GM03348 (cell line): Measurements from ENCODE around the gene SQSTM1.
"Not testable (repeated sequence)": the region's sequence is repeated elsewhere in the genome, so short reads cannot be mapped to it uniquely, and the experiment has no call there.

Source experiments
- DNase-seq: peaks from one replicate; pipeline ENCODE4 v3.0.0; 2012; ENCODE audit warnings: low spot score

Gene SQSTM1

DNA sequence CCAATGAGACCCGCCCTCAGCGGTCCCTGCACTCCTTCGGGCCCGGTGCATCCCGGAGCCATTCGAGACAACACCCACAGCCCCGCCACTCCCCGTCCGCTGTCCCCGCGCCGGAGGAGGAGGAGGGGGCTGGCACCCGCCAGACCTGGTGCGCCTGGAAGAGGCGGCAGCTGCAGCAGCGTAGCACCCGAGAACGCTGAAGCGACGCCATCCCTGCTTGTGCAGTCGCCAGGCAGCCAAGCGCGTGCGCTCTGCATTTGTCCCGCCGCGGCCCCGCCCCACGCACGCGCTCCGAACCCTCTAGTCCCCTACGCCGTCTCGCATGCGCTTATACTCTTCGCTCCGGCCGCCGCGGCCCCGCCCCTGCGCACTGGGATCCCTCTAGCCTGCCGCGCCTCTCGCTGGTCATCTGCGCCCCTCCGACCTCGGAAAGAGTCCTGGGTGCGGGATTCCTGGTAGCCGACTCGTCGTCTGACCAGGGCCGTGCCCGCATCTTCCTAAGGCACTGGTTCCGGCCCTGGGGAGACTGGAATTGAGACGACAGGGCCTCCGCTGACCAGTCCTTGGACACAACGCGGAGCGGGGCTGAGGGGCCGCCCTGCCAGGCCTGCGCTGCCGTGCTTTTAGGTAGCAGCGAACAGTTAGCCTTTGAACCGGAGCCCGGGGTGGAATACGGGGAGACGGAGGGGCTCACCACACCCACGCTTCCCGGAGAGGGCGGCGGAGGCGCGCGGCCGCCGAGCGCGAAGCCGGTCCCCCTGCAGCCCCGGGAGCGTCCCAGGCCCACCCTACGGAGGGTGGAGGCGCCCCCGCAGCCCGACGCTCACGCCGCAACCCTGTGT lies 38.1 kb downstream of the SQSTM1 start, which contains the start of gene MRNIP:
TSS of gene MRNIP (minus strand) at position 232 of the 842 bp plus-strand sequence. CDS start at position 211, 21 bp downstream.
- peak; percentile 100 for DNase-seq

DNA sequence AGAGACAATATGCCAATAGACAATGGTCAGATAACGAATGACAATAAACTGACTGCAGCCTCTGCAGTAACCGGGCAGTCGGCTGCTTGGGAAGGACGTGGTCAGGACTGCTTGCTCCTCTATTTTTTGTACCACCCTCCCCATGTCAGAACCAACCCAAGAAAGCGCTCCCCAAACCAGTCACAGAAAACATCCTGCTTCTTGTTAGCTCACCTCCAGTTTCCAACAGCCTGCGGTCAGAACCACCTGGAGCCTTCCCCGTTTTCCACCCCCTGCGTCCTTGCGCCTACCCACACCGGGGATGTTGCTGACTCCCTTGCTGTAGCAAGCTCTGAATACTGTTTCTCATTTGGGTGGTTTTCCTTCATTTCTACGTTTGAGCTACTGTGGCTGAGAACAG lies 39.6 kb downstream of the SQSTM1 start:
- no peak for DNase-seq

- DNase-seq = no peak
These were observed 41.6 kb downstream of the SQSTM1 start for GRCh38 chr5:179862296-179862695.

DNA sequence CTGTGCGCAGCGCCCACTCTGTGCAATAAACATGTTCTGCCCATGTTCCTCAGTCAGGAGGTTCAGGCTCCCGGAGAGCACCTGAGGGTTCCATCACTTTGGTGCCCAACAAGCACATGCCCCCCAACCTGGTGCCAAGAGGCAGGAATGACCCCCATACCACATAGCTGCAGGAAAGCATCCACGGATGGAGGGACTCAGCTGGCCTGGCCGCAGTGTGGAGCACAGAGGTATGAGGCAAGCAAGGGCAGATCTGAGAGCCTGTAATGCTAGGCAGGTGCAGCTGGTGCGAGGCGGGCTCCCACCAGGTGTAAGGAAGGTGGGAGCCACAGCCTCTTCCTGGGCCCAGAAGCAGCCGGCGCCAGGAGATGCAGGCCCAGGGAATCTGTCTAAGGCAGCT lies 42.2 kb downstream of the SQSTM1 start:
- DNase-seq = no peak

GRCh38 chr5:179863449-179864085 lies 42.9 kb downstream of the SQSTM1 start:
- no peak for DNase-seq

DNA sequence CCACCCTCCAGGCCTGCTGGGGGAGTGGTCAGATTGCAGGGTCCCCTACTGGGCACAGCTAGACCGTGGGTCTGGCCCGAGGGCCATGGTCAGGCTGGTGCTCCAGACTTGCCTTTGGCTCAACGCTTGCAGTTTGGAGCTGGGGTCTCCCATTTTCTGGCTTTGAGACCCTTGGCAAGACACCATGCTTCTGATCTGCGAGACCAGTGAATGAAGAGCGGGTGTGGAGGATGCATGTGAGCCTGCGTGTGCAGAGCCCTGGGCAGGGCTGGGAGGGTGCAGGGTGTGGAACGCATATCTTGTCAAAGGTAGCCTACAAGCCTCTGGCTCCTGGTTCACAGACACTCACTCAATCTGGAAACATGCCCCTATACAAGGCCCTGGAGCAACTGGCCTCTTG lies 44.0 kb downstream of the SQSTM1 start:
- no peak for DNase-seq

- DNase-seq = no peak
These were observed 45.0 kb downstream of the SQSTM1 start for GRCh38 chr5:179865491-179866240.

GRCh38 chr5:179866241-179867078 lies 45.8 kb downstream of the SQSTM1 start:
- no peak for DNase-seq

- DNase-seq = no peak
These were observed 46.4 kb downstream of the SQSTM1 start for GRCh38 chr5:179867079-179867465.

DNA sequence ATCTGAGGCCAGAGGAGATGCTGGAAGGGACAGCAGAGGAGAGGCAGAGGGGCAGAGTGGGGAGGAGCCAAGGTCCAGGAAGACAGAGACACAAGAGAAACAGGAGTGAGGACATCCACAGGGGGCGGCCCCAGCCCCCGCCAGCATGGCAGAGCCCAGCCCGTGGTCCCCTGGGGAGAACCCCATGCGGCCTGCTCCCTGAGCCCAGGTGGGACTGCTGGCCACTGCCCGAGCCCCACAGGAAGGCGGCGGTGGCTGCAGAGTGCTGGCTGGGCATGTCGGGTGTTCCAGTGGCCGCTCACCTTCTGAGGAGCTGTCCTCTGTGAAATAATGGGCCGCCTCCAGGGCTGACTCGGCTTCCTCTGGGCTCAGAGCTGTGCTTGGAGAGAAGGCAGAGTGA lies 46.8 kb downstream of the SQSTM1 start:
- DNase-seq = no peak

DNA sequence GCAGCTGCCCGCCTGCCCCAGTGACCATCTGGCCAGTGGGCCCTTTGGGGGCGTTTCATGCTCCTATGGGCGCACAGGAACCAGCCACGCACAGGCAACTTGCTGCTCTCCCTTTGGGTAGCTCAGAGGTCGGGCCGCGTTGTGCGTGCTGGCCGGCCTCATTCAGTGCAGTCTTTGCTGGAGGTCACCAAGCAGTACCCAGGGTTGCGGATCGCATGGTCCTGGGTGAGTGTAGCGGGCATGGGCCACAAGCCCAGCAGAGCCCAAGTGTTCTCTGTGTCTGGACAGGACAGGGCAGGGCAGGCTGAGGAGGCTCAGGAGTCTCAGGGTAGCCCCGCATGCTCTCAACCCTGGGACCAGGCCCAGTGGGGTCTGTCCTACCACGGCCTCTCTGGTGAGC lies 47.8 kb downstream of the SQSTM1 start:
- no peak for DNase-seq

GRCh38 chr5:179869101-179869500 lies 48.4 kb downstream of the SQSTM1 start:
- no peak for DNase-seq

DNA sequence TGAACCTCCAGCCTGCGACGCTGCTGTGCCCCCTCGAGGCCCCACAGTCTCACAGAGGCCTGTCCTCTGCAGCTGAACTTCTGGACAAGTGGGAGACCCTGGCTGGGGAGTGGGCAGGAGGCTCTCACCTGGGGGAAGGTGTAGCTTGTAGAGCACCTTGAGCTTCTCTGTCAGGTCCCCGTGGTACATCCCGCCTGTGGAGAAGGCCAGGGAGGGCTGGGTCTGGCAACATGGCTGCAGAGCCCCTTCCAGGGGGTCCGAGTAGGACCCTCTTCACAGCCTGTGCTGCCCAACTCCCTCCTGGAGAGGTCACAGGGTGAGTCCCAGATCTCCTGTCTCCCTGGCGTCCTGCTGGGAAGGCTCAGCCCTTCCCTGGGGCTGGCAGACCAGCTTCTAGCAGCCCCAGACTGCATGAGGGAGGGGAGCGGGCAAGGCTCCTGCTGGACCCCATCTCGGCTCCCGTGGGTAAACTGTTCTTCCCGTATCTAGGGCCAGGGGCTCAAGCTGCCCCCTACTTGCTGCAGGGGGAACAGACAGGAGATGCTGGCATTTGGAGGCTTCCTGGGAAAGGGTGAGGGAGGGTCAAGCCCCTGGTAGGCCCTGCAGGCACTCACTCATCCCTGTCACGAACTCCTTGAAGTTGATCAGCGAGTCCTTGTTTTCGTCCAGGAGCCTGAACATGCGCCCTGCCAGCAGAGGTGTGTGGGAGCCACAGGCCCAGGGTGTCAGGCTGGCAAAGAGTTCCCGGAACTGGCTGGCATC lies 49.1 kb downstream of the SQSTM1 start:
- DNase-seq = no peak

GRCh38 chr5:179870403-179870903 lies 49.7 kb downstream of the SQSTM1 start:
- DNase-seq = peak; percentile 45

- DNase-seq = no peak
These were observed 50.2 kb downstream of the SQSTM1 start for GRCh38 chr5:179870952-179871351.

GRCh38 chr5:179871533-179871932 lies 50.8 kb downstream of the SQSTM1 start:
- not testable (repeated sequence) for DNase-seq

DNA sequence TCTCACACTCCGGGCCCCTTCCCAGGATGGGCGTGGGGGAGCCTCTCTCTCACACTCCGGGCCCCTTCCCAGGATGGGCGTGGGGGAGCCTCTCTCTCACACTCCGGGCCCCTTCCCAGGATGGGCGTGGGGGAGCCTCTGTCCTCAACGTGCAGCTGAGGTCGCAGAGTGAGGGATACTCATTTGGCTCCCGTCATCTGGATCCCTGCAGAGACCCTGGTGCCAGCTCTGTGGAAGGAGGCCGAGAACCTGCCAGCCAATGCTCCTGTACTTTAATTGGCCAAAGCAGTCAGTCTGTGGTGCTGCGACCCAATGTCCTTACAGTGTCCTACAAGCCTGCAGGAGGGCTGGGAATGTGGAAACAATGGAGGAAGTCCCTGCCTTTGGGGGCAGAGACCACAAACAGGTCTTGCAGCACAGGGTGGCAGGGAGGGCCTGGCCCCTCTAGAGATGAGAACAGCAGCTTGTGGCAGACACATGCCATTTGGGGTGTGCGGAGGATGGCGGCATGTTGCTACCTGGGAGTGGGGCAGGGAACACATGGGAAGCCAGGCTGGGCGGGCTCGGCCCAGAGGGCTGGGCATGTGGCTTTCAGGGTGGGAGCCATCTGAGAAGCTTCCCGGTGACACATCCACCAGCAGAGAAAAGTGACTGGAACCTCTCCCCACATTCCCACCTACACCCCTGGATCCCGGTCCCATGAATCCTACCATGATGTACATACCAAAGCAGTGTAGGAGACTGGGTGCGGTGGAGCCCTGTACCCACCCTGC lies 51.5 kb downstream of the SQSTM1 start:
- no peak for DNase-seq

DNA sequence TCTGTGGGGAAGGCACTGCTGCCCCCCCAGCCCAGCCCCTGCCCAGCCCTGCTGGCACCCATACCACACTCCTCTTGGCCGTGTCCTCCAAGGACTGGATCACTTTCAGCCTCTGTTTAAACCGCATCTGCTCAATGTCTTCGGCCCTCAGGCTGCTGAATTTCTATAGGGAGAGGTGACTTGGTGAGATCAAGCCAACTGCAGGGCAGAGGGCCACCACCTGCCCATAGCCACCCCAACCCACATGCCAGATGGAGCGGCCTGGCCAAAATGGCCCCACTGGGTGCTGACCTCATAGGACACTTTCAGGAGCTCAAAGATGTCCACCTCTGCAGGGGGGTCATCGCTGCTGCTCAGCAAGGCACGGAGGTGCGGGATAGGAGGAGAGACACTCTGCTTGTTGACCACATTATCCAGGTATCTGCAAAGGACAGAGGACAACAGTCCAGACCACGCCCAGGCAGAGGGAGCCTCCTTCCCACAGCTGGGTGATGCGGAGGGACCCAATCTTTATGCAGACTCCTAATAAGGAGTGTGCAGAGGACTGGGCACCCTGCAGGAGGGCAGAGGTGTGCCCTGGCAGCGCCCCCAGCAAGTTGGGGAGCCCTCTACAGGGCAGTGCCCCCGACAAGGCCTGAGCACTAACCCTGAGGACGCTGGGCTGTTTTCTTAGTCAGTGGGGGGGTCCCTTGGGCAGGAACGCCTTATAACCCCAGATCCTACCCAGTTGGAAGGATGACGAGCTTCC lies 52.3 kb downstream of the SQSTM1 start:
- DNase-seq = no peak

DNA sequence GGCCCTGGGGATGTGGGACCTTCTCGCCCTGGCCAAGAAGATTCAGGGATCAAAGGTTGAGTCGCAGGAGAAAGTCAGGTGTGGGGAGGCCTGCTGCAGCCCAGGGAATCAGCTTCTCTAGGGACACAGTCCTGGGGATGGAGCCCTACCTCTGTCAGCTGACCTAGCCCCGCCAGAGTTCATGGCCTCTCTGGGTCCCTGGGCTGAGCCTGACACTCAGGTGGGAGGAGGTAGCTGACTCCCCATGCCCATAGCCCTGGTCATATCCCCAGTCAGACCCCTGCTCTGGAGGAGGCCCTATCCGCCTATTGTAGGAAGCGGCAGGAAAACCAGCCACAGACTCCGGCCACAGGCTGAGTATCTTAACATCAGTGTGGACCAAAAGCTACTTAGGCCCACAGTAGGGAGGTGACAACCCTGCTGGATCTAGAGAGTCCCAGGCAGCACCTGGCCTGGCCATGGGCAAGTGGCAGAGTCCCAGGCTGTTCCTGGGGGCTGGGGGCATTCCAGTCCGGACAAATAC lies 52.9 kb downstream of the SQSTM1 start:
- DNase-seq = no peak
